ENCODE measurements around the gene SH3RF3. TPM values are rescaled to one million over a fixed set of nuclear protein-coding genes. Genes with fewer than 3 reads are reported as not detected.

Gene SH3RF3
- total RNA-seq, 2 donors from 2014 or later, result 1.5 to 1.8 TPM

GRCh38 chr2:109392816-109393661 lies 264.0 kb downstream of the SH3RF3 start:
- no peaks in the 10 kb centered on the region for H3K36me3 Mint-ChIP-seq (ENCODE audit: low read depth)
- H3K4me1 Mint-ChIP-seq, result peaks cover 10% of the 10 kb centered on the region
- no peak for DNase-seq
- TF ChIP-seq, protein P1, sequence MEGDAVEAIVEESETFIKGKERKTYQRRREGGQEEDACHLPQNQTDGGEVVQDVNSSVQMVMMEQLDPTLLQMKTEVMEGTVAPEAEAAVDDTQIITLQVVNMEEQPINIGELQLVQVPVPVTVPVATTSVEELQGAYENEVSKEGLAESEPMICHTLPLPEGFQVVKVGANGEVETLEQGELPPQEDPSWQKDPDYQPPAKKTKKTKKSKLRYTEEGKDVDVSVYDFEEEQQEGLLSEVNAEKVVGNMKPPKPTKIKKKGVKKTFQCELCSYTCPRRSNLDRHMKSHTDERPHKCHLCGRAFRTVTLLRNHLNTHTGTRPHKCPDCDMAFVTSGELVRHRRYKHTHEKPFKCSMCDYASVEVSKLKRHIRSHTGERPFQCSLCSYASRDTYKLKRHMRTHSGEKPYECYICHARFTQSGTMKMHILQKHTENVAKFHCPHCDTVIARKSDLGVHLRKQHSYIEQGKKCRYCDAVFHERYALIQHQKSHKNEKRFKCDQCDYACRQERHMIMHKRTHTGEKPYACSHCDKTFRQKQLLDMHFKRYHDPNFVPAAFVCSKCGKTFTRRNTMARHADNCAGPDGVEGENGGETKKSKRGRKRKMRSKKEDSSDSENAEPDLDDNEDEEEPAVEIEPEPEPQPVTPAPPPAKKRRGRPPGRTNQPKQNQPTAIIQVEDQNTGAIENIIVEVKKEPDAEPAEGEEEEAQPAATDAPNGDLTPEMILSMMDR (conservative IDR thresholded peaks at IDR 0.05), result no peak
- peaks cover 5% of the 10 kb centered on the region for H3K4me1 ChIP-seq (ENCODE audit: control insufficient read depth, insufficient read depth, low read length)
- H3K4me3 ChIP-seq (ENCODE audit: low read length), result no peak overlapping the region
- no peak overlapping the region for H3K27ac ChIP-seq (ENCODE audit: low read depth, low read length)
- H3K27me3 ChIP-seq (ENCODE audit: control insufficient read depth, insufficient read depth, low read length, poor library complexity, severe bottlenecking), result no peaks in the 10 kb centered on the region
- WGBS, 2 experiments (ENCODE audit: insufficient coverage in 1 of 2, insufficient read length in 1 of 2), result 90 to 93% methylated on average over 15 of the region's 15 CpGs
- H3K27ac Mint-ChIP-seq, result no peak overlapping the region
- H3K9me3 ChIP-seq (ENCODE audit: control insufficient read depth, low read length), result no peaks in the 10 kb centered on the region
- no peaks in the 10 kb centered on the region for H3K9me3 Mint-ChIP-seq
- no peak overlapping the region for H3K4me3 Mint-ChIP-seq
- H3K36me3 ChIP-seq (ENCODE audit: control insufficient read depth, insufficient read depth, low read length), result no peaks in the 10 kb centered on the region
- H3K27me3 Mint-ChIP-seq (ENCODE audit: insufficient read depth), result no peaks in the 10 kb centered on the region
- H3K9ac ChIP-seq (ENCODE audit: extremely low read depth, low read length, poor library complexity, severe bottlenecking), result no peak overlapping the region

GRCh38 chr2:109393662-109393972 lies 264.6 kb downstream of the SH3RF3 start:
- Histone ChIP-seq H3K4me3 (ENCODE audit: low read length) (no peak overlapping the region), H3K9ac (ENCODE audit: extremely low read depth, low read length, poor library complexity, severe bottlenecking) (no peak overlapping the region), H3K36me3 (ENCODE audit: control insufficient read depth, insufficient read depth, low read length) (no peaks in the 10 kb centered on the region), H3K9me3 (ENCODE audit: control insufficient read depth, low read length) (no peaks in the 10 kb centered on the region), H3K27ac (ENCODE audit: low read depth, low read length) (no peak overlapping the region), H3K4me1 (ENCODE audit: control insufficient read depth, insufficient read depth, low read length) (peaks cover 5% of the 10 kb centered on the region), H3K27me3 (ENCODE audit: control insufficient read depth, insufficient read depth, low read length, poor library complexity, severe bottlenecking) (no peaks in the 10 kb centered on the region)
- WGBS, 2 experiments (ENCODE audit: insufficient coverage in 1 of 2, insufficient read length in 1 of 2), result 94 to 95% methylated on average over 7 of the region's 7 CpGs
- Mint-ChIP-seq H3K27ac (no peak overlapping the region), H3K4me3 (no peak overlapping the region), H3K36me3 (ENCODE audit: low read depth) (no peaks in the 10 kb centered on the region), H3K27me3 (ENCODE audit: insufficient read depth) (no peaks in the 10 kb centered on the region), H3K9me3 (no peaks in the 10 kb centered on the region), H3K4me1 (peaks cover 8% of the 10 kb centered on the region)
- no peak for DNase-seq
- TF ChIP-seq, protein P1 (conservative IDR thresholded peaks at IDR 0.05), result no peak

- TF ChIP-seq, protein P1 (conservative IDR thresholded peaks at IDR 0.05), result no peak
- Mint-ChIP-seq H3K36me3 (ENCODE audit: low read depth) (no peaks in the 10 kb centered on the region), H3K27me3 (ENCODE audit: insufficient read depth) (no peaks in the 10 kb centered on the region), H3K9me3 (no peaks in the 10 kb centered on the region), H3K4me1 (no peaks in the 10 kb centered on the region), H3K4me3 (no peak overlapping the region), H3K27ac (no peak overlapping the region)
- H3K36me3 ChIP-seq (ENCODE audit: control insufficient read depth, insufficient read depth, low read length), result no peaks in the 10 kb centered on the region
- H3K9me3 ChIP-seq (ENCODE audit: control insufficient read depth, low read length), result no peaks in the 10 kb centered on the region
- H3K27me3 ChIP-seq (ENCODE audit: control insufficient read depth, insufficient read depth, low read length, poor library complexity, severe bottlenecking), result no peaks in the 10 kb centered on the region
- H3K4me3 ChIP-seq (ENCODE audit: low read length), result no peak overlapping the region
- H3K27ac ChIP-seq (ENCODE audit: low read depth, low read length), result no peak overlapping the region
- H3K4me1 ChIP-seq (ENCODE audit: control insufficient read depth, insufficient read depth, low read length), result no peaks in the 10 kb centered on the region
- H3K9ac ChIP-seq (ENCODE audit: extremely low read depth, low read length, poor library complexity, severe bottlenecking), result no peak overlapping the region
- WGBS, 2 experiments (ENCODE audit: insufficient coverage in 1 of 2, insufficient read length in 1 of 2), result 90 to 95% methylated on average over 13 to 15 of the region's 15 CpGs
- DNase-seq, result no peak
Observed at GRCh38 chr2:109395494-109396201, 266.6 kb downstream of the SH3RF3 start.
